Effector CD8-positive, alpha-beta T cell (primary cell): Measurements from ENCODE around the gene WWOX.

Experiments used
- DNase-seq: peaks from one replicate; lab custom pipeline; 2025; lab: John Stamatoyannopoulos, UW

Gene WWOX

GRCh38 chr16:78903237-78903636 lies 803.8 kb downstream of the WWOX start:
- DNase-seq, result no peak

- no peak for DNase-seq
These were observed 804.4 kb downstream of the WWOX start for GRCh38 chr16:78903843-78904242.

DNA sequence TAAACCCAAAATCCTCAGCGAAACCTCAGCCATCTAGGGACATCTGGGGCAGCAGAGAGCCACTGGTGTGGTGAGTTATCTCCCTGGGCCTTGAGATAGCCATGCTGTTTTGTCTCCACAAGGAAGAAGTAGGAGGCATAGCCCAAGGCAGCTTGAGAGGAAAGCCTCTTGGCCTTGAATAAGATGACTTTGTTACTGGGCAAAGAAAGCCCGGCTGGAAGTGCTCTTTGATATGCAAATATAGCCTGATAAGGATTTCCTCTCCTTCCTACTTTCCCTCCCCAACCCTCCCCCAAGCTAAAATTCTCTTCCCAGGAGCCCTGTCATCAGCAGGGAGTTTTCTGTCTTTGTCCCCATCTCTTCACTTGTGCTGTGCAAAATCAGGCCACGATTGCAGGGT lies 806.7 kb downstream of the WWOX start:
- DNase-seq, result no peak

DNA sequence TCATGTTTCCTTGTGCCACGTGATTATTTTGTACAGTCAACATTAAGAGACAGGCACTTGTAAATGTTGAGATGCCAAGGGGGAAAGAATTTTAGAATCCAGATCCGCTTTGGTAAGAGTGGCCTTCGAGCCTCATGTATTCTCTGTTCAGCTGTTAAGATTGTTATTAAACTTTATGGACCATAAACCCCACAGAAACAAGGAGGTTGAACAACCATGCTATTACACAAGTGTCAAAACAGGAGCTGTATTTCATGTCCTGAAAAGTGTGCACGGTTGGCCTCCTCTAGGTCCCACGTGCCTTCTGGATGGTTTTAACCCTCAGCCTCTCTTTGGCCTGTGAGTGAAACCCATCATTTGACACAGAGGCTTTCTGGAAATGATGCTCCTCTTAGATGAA lies 809.8 kb downstream of the WWOX start:
- no peak for DNase-seq

- no peak for DNase-seq
These were observed 816.4 kb downstream of the WWOX start for GRCh38 chr16:78915811-78916345.

- DNase-seq, result no peak
These were observed 817.6 kb downstream of the WWOX start for GRCh38 chr16:78916928-78917545.

GRCh38 chr16:78918805-78919305 lies 819.4 kb downstream of the WWOX start:
- no peak for DNase-seq

DNA sequence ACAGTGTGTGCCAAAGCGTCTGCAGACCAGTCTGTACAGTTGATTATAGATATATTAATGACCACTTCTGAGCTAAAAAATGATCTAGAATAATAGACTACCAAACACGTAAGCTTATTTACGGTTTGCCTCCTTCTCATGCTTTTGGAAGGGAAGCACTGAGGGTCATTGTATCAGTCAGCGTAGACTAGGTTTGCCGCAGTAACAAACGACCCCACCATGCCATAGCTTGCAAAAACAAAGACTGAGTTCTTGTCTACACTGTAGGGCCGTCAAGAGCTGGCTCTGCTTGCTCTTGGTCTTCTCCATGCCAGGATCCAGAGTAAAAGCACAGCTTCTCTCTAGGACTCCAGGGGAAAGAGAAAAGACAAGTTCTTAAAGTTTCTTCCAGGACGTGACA lies 820.4 kb downstream of the WWOX start:
- no peak for DNase-seq

DNA sequence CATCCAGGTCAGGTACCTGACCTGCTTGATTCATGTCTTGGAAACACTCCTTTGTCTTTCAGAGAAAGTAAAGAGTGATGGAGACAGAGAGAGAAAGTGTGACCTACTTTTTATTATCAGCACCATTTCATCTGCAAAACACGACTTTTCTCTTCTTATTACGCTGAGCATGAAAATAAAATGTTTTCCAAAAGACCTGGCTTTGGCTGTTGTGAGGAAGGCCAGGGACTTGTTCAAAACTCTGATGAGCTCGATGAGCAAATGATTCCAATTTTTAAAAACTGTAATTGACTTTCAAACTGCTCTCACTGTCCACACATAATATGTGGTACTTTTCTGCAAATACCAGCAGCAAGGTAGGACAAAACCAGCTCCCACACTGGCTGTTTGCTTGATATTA lies 821.2 kb downstream of the WWOX start:
- DNase-seq, result no peak

DNA sequence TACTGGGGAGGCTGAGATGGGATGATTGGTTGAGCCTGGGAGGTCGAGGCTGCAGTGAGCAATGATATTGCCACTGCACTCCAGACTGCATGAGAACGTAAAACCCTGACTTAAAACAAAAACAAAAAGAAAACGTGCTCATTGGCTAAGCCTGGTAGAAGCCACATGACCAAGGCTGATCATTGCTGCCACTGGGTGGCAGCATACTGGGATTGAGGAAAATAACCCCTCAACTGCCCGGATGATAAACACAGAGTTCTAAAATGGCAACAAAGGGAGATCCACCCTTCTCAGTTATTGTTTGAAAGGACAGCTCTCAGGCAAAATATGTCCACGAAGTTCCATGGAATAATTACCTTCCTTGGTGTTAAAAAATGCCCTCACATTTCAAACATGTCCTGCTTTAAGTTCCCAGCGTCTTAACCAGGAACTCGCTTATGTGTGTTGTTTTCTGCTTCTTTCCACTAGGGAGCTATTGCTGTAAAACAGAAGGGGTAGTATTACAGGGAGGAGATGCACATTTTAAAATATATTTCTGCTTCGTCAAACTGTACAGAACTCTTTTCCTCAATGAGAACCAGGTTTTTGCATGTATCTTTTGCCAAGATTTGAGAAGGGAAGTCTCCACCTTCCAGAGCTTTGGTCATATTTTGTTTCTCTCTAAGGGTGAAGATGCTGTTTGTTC lies 825.8 kb downstream of the WWOX start:
- no peak for DNase-seq

- DNase-seq, result no peak
These were observed 827.3 kb downstream of the WWOX start for GRCh38 chr16:78926723-78927210.

- no peak for DNase-seq
These were observed 828.3 kb downstream of the WWOX start for GRCh38 chr16:78927766-78928165.

- no peak for DNase-seq
These were observed 830.4 kb downstream of the WWOX start for GRCh38 chr16:78929841-78930240.

DNA sequence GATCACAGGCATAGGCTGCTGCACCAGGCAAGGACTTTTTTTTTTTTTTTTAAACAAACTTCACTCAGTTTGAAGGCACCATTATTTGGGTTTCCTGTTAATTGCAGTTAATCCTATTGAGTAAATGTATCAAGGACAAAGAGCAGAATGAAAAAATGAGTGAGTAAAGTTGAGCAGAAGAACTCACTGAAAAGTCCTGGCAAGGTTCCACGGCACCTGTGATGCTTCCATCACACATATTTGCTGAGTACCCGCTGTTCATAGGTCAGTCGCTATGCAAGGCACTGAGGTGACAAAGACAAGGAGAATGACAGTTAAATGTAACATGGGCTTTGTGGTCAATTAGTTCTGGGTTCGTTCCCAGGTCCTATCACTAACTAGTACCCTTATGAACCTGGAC lies 831.1 kb downstream of the WWOX start:
- DNase-seq, result no peak

DNA sequence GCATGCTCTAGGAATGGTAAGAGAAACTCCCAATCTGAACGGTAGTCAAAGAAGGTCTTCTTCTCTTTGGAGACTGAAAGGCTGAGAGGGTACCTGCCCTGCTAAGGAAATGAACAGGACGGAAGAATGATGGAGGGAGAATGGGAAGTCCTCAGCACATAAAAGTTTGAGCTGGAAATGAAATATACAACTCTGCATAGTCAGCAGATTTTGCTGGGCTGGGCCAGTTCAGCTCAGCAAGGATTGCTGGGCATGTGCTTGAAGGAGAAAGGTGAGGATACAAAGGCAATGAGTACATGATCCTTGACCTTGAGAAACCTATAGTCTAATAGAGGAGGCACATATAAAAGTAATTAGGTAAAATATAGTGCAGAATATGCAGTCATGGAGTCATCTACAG lies 831.8 kb downstream of the WWOX start:
- no peak for DNase-seq

DNA sequence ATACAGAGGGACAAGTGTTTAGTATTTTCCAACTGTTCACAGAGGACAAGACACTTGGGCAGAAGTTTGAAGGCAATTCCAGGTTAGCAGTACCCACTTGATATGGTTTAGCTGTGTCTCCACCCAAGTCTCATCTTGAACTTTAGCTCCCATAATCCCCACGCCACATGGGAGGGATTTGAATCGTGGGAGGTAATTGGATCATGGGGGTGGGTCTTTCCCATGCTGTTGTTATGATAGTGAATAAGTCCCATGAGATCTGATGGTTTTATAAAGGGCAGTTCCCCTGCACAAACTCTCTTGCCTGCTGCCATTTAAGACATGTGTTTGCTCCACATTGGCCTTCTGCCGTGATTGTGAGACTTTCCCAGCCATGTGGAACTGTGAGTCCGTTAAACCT lies 832.2 kb downstream of the WWOX start:
- DNase-seq, result no peak

- no peak for DNase-seq
These were observed 833.0 kb downstream of the WWOX start for GRCh38 chr16:78932355-78932943.

- no peak for DNase-seq
These were observed 836.6 kb downstream of the WWOX start for GRCh38 chr16:78936060-78936459.

- DNase-seq, result no peak
These were observed 840.1 kb downstream of the WWOX start for GRCh38 chr16:78939597-78939996.

GRCh38 chr16:78942625-78943245 lies 843.3 kb downstream of the WWOX start:
- no peak for DNase-seq

DNA sequence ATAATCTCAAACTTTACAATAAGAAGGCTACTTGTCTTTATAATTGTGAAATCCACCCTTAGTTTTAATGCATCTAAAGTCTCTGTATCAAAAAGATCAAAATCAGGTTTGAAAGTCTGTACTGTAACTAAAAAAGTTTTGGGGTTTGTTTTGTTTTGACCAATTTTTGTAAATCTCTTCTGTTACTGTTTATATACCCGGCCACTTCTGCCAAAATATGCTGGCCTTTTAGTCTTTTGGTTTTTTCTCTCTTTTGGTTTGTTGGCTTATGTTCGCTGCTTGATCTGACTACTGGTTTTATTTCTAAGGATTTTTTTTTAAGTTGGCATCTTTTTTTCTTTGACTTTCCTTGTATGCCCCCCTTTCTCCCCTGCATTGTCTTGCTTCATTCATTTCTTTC lies 845.9 kb downstream of the WWOX start:
- no peak for DNase-seq

DNA sequence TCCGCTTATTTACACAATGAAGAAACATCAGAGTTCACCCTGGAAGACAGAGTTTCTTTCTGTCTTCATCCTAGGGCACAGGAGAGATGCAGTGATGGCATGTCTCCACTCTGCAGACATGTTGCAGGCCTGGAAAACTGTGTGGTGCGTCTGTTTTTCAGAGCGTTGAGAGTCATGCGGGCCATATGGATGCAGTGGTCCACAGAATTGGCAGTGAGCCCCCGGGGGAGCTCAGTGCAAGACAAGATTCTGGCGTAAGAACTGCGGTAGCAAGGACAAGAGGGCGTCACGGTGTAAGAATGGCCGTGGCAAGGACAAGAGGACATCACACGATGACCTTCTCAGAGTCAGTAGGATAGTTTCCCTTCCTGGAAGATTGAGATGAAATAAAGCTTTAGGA lies 847.1 kb downstream of the WWOX start:
- no peak for DNase-seq

DNA sequence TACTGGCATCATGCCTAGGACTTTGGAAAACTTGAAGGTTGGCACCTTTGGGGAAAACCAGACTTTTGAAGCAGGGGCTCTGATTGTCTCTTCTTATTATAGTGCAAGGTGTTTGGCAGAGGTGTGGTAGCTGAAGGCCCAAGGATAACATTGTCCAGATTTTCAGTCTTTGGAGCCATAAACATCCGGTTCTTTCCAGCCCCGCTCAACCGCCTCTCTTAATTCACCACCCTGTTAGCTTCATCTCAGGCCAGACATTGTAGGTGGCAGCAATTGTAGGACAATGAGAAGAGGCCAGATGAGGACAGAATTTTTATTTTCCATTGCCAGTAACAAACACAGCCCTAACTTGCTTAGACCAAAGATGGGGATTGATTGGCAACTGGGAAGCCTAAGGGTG lies 851.3 kb downstream of the WWOX start:
- no peak for DNase-seq
